ENCODE results near the gene PRKCQ. TPM values are rescaled to one million over a fixed set of nuclear protein-coding genes. Genes with fewer than 3 reads are reported as not detected.

PRKCQ gene
- total RNA-seq, 1 donor = under 0.01 TPM

DNA sequence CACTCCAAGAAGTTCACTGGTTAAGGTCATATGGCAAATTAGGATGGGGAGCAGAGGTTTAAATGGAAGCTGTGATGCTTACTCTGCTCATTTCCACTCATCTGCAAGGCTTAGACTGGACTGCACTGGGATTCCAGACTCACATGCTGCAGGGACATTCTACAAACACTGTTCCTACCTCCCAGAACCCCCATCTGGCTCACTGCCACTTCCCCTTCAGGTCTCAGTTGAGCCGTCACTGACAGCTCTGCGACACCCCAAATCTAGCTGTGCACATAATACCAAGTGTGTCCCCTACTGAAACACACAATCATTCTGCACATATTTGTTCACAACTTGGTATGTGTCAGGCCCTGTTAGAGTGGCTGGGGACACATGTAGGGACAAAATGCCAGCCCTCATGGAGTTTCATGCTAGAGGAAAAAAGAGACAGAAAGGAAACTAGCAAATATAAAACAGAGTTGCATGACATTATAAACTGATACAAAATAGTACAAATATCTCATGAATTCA, 5.4 kb downstream of the PRKCQ start:
- no peak for DNase-seq (ENCODE audit: low read depth)
- TF ChIP-seq, protein P1, sequence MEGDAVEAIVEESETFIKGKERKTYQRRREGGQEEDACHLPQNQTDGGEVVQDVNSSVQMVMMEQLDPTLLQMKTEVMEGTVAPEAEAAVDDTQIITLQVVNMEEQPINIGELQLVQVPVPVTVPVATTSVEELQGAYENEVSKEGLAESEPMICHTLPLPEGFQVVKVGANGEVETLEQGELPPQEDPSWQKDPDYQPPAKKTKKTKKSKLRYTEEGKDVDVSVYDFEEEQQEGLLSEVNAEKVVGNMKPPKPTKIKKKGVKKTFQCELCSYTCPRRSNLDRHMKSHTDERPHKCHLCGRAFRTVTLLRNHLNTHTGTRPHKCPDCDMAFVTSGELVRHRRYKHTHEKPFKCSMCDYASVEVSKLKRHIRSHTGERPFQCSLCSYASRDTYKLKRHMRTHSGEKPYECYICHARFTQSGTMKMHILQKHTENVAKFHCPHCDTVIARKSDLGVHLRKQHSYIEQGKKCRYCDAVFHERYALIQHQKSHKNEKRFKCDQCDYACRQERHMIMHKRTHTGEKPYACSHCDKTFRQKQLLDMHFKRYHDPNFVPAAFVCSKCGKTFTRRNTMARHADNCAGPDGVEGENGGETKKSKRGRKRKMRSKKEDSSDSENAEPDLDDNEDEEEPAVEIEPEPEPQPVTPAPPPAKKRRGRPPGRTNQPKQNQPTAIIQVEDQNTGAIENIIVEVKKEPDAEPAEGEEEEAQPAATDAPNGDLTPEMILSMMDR (IDR thresholded peaks at IDR 0.05; ENCODE audit: insufficient read depth, low read depth, low read length) = no peak

DNA sequence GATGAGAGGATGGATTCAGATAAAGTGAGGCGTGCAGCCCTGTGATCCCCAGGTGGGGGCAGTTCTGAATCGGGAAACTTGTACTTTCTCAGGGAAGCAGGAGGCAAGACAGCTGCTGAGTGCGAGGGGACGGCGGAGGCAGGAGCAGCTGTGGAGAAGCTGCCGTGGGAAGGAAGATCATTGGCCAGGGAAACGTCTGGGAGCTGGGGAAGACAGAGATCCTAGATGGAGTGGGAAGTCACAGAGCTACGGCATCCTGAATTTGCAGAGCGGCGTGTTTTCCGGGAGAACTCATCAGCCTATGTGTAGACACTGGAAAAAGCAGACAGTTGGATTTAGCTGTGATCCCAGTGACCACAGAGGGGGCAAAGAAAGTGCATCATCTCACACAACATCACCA, 9.2 kb downstream of the PRKCQ start:
- no peak for DNase-seq (ENCODE audit: low read depth)

More for the DNA sequence above, 5.4 kb downstream of the PRKCQ start:
- H3K4me3 ChIP-seq (ENCODE audit: low read depth, low read length) = no peak overlapping the region

DNA sequence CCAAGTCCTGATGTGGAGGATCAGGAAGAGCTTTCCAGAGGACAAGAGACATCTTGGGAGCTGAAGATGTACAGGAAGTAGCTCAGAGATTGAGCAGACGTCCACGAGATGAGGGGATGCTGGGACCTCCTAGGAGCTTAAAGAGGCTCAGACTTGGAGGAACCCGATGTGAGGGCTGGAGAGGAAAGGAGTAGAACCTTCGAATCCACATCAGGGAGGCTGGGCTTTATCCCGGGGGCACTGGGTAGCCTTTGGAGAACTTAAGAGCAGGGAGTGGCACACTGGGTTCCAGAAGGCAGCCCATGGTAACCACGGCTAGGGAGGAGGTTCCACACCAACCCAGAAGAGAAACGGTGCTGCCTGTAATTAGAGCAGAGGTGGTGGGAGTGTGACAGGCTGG, 10.8 kb downstream of the PRKCQ start:
- TF ChIP-seq, protein P1 (IDR thresholded peaks at IDR 0.05; ENCODE audit: insufficient read depth, low read depth, low read length) = no peak
- DNase-seq (ENCODE audit: low read depth) = no peak
- H3K4me3 ChIP-seq (ENCODE audit: low read depth, low read length) = no peak overlapping the region

More for the DNA sequence above, 9.2 kb downstream of the PRKCQ start:
- TF ChIP-seq, protein P1 (IDR thresholded peaks at IDR 0.05; ENCODE audit: insufficient read depth, low read depth, low read length) = no peak
- H3K4me3 ChIP-seq (ENCODE audit: low read depth, low read length) = no peak overlapping the region

DNA sequence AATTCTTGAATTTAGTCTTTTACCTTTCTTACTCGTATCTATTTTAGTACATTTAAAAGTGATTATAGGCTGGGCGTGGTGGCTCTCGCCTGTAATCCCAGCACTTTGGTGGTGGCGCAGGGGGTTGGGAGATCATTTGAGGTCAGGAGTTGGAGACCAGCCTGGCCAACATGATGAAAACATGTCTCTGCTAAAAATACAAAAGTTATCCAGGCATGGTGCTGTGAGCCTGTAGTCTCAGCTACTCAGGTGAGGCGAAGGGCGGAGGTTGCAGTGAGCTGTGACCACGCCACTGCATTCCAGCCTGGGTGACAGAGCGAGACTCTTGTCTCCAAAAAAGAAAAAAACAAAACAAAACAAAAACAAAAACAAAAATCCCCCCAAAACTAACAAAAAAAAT, 12.2 kb downstream of the PRKCQ start:
- TF ChIP-seq, protein P1 (IDR thresholded peaks at IDR 0.05; ENCODE audit: insufficient read depth, low read depth, low read length) = no peak
- H3K4me3 ChIP-seq (ENCODE audit: low read depth, low read length) = no peak overlapping the region

DNA sequence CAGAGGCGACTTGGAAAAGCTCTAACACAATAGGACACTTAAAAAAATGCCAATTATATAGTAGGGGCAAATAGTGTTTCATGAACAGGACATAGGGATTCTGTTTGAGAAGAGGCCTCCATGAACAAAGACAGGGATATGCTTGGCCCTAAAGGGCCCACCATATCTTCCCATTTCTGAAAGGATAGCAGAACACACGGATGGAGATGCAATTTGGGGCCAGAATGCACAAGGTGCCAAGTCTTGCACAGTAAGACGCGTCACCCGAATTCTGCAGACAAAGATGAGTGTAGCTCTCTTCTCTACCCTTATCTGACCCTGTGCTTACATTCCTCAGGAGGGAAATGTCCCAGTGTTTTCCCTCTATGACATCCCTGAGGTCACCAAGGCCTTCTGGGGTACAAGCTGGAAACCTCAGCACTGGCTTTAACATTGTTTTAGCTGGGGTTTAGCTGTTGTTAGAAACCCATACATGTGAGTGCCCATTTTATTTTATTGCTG, 12.8 kb downstream of the PRKCQ start:
- H3K4me3 ChIP-seq (ENCODE audit: low read depth, low read length) = no peak overlapping the region
- TF ChIP-seq, protein P1 (IDR thresholded peaks at IDR 0.05; ENCODE audit: insufficient read depth, low read depth, low read length) = no peak
- DNase-seq (ENCODE audit: low read depth) = no peak

More for the DNA sequence above, 12.2 kb downstream of the PRKCQ start:
- no peak for DNase-seq (ENCODE audit: low read depth)

DNA sequence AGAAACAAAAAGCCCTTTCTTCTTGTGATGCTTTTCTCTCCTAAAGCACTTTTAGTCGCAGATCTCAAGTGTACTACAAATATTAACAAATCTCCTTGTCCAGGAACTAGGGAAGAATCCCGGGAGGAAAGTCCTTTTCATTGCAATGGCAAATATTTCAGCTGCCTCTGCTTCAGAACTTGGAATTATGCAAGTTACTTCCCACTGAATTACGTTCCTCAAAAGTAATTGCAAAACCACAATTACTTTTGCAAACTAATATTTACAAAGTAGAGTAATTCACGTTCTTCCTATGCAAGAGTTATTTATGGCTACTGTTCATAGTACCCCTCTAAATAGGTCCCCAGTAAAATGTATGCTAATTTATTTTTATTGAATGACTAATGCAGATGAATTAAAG, 14.5 kb downstream of the PRKCQ start:
- no peak for DNase-seq (ENCODE audit: low read depth)
- TF ChIP-seq, protein P1 (IDR thresholded peaks at IDR 0.05; ENCODE audit: insufficient read depth, low read depth, low read length) = no peak
- H3K4me3 ChIP-seq (ENCODE audit: low read depth, low read length) = no peak overlapping the region

DNA sequence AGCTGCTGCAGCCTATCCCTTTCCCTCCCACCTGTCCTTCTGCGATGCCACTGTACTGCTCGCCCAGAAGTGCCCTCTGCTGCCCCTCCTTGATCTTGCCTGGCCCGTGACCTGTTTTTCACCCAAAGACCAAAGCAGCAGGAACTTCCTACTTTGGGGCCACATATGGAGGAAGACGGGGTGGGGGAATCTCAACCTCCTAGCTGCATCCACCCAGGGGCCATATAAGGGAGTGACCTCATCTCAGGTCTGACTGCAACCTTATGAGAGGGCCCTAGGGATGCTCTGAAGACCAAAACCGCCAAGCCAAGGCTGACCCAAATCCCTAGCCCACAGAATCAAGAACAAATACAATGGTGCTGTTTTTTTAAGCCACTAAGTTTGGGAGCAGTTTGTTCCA, 15.7 kb downstream of the PRKCQ start:
- DNase-seq (ENCODE audit: low read depth) = no peak
- H3K4me3 ChIP-seq (ENCODE audit: low read depth, low read length) = no peak overlapping the region
- TF ChIP-seq, protein P1 (IDR thresholded peaks at IDR 0.05; ENCODE audit: insufficient read depth, low read depth, low read length) = no peak
